ENCODE data around the gene TTC34. TPM values are rescaled to one million over a fixed set of nuclear protein-coding genes. Genes with fewer than 3 reads are reported as not detected.
A peak's percentile ranks its signal among the peaks of the same experiment; 100 is the strongest.

Gene TTC34
- total RNA-seq, 1 experiment from 2014 or later = 0.42 TPM

- peak; percentile 45 for DNase-seq
- peaks cover 21% of the 10 kb centered on the region for H3K27me3 ChIP-seq (ENCODE audit: control insufficient read depth, insufficient read depth, low read length)
Observed at GRCh38 chr1:2635361-2636010, 166.0 kb downstream of the TTC34 start.

GRCh38 chr1:2633936-2634491 is 167.5 kb downstream of the TTC34 start:
- H3K4me3 ChIP-seq (ENCODE audit: insufficient read depth, low read depth, low read length) = no peak overlapping the region
- H3K36me3 ChIP-seq (replicated peaks; ENCODE audit: control insufficient read depth, insufficient read depth, low read length) = no peaks in the 10 kb centered on the region; the same call in 1 of the 2 replicates
- peaks cover 29% of the 10 kb centered on the region for H3K27me3 ChIP-seq (ENCODE audit: control insufficient read depth, insufficient read depth, low read length)
- DNase-seq = peak; percentile 57

More at GRCh38 chr1:2635361-2636010, 166.0 kb downstream of the TTC34 start:
- no peaks in the 10 kb centered on the region for H3K36me3 ChIP-seq (replicated peaks; ENCODE audit: control insufficient read depth, insufficient read depth, low read length)
- H3K4me3 ChIP-seq (ENCODE audit: insufficient read depth, low read depth, low read length) = no peak overlapping the region

GRCh38 chr1:2633366-2633935 is 168.0 kb downstream of the TTC34 start:
- Histone ChIP-seq H3K36me3 (replicated peaks; ENCODE audit: control insufficient read depth, insufficient read depth, low read length) (no peaks in the 10 kb centered on the region; the same call in 1 of the 2 replicates), H3K4me3 (ENCODE audit: insufficient read depth, low read depth, low read length) (no peak overlapping the region), H3K27me3 (ENCODE audit: control insufficient read depth, insufficient read depth, low read length) (peaks cover 31% of the 10 kb centered on the region)
- DNase-seq = peak; percentile 71

GRCh38 chr1:2632561-2633361 is 168.7 kb downstream of the TTC34 start, which contains the start of gene MMEL1:
MMEL1 (minus strand) TSS chr1:2633016; CDS start chr1:2629484, 3,532 bp downstream.
- Histone ChIP-seq H3K27me3 (ENCODE audit: control insufficient read depth, insufficient read depth, low read length) (peaks cover 32% of the 10 kb centered on the region), H3K4me3 (ENCODE audit: insufficient read depth, low read depth, low read length) (no peak within 1 kb of the TSS), H3K36me3 (replicated peaks; ENCODE audit: control insufficient read depth, insufficient read depth, low read length) (no peaks in the 10 kb centered on the region; the same call in 1 of the 2 replicates)
- peak; percentile 88 for DNase-seq

GRCh38 chr1:2632051-2632430 is 169.5 kb downstream of the TTC34 start:
- DNase-seq = peak; percentile 57
- H3K27me3 ChIP-seq (ENCODE audit: control insufficient read depth, insufficient read depth, low read length) = peaks cover 36% of the 10 kb centered on the region
- no peaks in the 10 kb centered on the region; the same call in 1 of the 2 replicates for H3K36me3 ChIP-seq (replicated peaks; ENCODE audit: control insufficient read depth, insufficient read depth, low read length)
- H3K4me3 ChIP-seq (ENCODE audit: insufficient read depth, low read depth, low read length) = no peak overlapping the region

- H3K27me3 ChIP-seq (ENCODE audit: control insufficient read depth, insufficient read depth, low read length) = peaks cover 36% of the 10 kb centered on the region
- DNase-seq = peak; percentile 63
- no peak overlapping the region for H3K4me3 ChIP-seq (ENCODE audit: insufficient read depth, low read depth, low read length)
- no peaks in the 10 kb centered on the region; the same call in 1 of the 2 replicates for H3K36me3 ChIP-seq (replicated peaks; ENCODE audit: control insufficient read depth, insufficient read depth, low read length)
Observed at GRCh38 chr1:2631136-2632050, 170.1 kb downstream of the TTC34 start.

- no peak overlapping the region for H3K4me3 ChIP-seq (ENCODE audit: insufficient read depth, low read depth, low read length)
- H3K36me3 ChIP-seq (replicated peaks; ENCODE audit: control insufficient read depth, insufficient read depth, low read length) = no peaks in the 10 kb centered on the region; the same call in 1 of the 2 replicates
- peaks cover 40% of the 10 kb centered on the region for H3K27me3 ChIP-seq (ENCODE audit: control insufficient read depth, insufficient read depth, low read length)
- DNase-seq = no peak
Observed at GRCh38 chr1:2630498-2631135, 170.9 kb downstream of the TTC34 start.

- no peak for DNase-seq
- H3K4me3 ChIP-seq (ENCODE audit: insufficient read depth, low read depth, low read length) = no peak overlapping the region; the same call in 1 of the 2 replicates
- H3K36me3 ChIP-seq (replicated peaks; ENCODE audit: control insufficient read depth, insufficient read depth, low read length) = no peaks in the 10 kb centered on the region; the same call in 1 of the 2 replicates
- H3K27me3 ChIP-seq (ENCODE audit: control insufficient read depth, insufficient read depth, low read length) = peaks cover 40% of the 10 kb centered on the region
Observed at GRCh38 chr1:2629627-2630497, 171.6 kb downstream of the TTC34 start.

- Histone ChIP-seq H3K4me3 (ENCODE audit: insufficient read depth, low read depth, low read length) (peak overlapping the region; percentile 39), H3K27me3 (ENCODE audit: control insufficient read depth, insufficient read depth, low read length) (peaks cover 40% of the 10 kb centered on the region), H3K36me3 (replicated peaks; ENCODE audit: control insufficient read depth, insufficient read depth, low read length) (no peaks in the 10 kb centered on the region; the same call in 1 of the 2 replicates)
- peak; percentile 86 for DNase-seq
Observed at GRCh38 chr1:2628933-2629626, 172.4 kb downstream of the TTC34 start.

GRCh38 chr1:2628191-2628932 is 173.1 kb downstream of the TTC34 start:
- Histone ChIP-seq H3K27me3 (ENCODE audit: control insufficient read depth, insufficient read depth, low read length) (peaks cover 40% of the 10 kb centered on the region), H3K36me3 (replicated peaks; ENCODE audit: control insufficient read depth, insufficient read depth, low read length) (no peaks in the 10 kb centered on the region; the same call in 1 of the 2 replicates), H3K4me3 (ENCODE audit: insufficient read depth, low read depth, low read length) (peak overlapping the region; percentile 37; the same call in 1 of the 2 replicates)
- peak; percentile 85 for DNase-seq

GRCh38 chr1:2627746-2628145 is 173.7 kb downstream of the TTC34 start:
- no peak overlapping the region for H3K4me3 ChIP-seq (ENCODE audit: insufficient read depth, low read depth, low read length)
- H3K27me3 ChIP-seq (ENCODE audit: control insufficient read depth, insufficient read depth, low read length) = peaks cover 40% of the 10 kb centered on the region
- DNase-seq = no peak
- no peaks in the 10 kb centered on the region; the same call in 1 of the 2 replicates for H3K36me3 ChIP-seq (replicated peaks; ENCODE audit: control insufficient read depth, insufficient read depth, low read length)

Data from H7 (cell line).